ENCODE results near the gene PPP2R3B.

DNA sequence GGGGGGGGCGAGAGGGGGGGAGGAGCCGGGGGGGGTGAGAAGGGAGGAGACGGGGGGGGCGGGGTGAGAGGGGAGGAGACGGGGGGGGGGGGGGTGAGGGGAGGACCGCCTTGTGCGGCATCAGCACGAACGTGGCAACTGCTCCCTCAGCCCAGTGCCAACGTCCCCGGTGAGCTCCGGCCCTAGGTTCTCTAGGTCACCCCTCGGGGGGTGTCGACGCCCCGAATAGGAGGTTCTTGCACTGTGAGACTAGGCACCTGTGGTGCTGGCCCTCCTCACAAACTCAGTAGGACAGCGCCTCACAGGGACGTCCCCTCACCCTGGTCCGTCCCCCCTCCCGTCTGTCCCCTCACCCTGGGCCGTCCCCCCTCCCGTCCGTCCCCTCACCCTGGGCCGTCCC lies 46.6 kb downstream of the PPP2R3B start:
- TF ChIP-seq, protein P1, sequence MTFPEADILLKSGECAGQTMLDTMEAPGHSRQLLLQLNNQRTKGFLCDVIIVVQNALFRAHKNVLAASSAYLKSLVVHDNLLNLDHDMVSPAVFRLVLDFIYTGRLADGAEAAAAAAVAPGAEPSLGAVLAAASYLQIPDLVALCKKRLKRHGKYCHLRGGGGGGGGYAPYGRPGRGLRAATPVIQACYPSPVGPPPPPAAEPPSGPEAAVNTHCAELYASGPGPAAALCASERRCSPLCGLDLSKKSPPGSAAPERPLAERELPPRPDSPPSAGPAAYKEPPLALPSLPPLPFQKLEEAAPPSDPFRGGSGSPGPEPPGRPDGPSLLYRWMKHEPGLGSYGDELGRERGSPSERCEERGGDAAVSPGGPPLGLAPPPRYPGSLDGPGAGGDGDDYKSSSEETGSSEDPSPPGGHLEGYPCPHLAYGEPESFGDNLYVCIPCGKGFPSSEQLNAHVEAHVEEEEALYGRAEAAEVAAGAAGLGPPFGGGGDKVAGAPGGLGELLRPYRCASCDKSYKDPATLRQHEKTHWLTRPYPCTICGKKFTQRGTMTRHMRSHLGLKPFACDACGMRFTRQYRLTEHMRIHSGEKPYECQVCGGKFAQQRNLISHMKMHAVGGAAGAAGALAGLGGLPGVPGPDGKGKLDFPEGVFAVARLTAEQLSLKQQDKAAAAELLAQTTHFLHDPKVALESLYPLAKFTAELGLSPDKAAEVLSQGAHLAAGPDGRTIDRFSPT (tag by site-specific recombination; IDR thresholded peaks at IDR 0.05) = no peak
- TF ChIP-seq, protein P2, sequence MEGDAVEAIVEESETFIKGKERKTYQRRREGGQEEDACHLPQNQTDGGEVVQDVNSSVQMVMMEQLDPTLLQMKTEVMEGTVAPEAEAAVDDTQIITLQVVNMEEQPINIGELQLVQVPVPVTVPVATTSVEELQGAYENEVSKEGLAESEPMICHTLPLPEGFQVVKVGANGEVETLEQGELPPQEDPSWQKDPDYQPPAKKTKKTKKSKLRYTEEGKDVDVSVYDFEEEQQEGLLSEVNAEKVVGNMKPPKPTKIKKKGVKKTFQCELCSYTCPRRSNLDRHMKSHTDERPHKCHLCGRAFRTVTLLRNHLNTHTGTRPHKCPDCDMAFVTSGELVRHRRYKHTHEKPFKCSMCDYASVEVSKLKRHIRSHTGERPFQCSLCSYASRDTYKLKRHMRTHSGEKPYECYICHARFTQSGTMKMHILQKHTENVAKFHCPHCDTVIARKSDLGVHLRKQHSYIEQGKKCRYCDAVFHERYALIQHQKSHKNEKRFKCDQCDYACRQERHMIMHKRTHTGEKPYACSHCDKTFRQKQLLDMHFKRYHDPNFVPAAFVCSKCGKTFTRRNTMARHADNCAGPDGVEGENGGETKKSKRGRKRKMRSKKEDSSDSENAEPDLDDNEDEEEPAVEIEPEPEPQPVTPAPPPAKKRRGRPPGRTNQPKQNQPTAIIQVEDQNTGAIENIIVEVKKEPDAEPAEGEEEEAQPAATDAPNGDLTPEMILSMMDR (tag by site-specific recombination; IDR thresholded peaks at IDR 0.05) = no peak
- TF ChIP-seq ZNF133 (tag by site-specific recombination; IDR thresholded peaks at IDR 0.05) (no peak), YY1 (tag by site-specific recombination; IDR thresholded peaks at IDR 0.05) (no peak), KLF16 (tag by site-specific recombination; IDR thresholded peaks at IDR 0.05) (no peak), ZNF610 (tag by site-specific recombination; IDR thresholded peaks at IDR 0.05; ENCODE audit: borderline replicate concordance) (no peak), ZNF138 (tag by site-specific recombination; IDR thresholded peaks at IDR 0.05; ENCODE audit: borderline replicate concordance) (no peak)
- TF ChIP-seq, protein P3, sequence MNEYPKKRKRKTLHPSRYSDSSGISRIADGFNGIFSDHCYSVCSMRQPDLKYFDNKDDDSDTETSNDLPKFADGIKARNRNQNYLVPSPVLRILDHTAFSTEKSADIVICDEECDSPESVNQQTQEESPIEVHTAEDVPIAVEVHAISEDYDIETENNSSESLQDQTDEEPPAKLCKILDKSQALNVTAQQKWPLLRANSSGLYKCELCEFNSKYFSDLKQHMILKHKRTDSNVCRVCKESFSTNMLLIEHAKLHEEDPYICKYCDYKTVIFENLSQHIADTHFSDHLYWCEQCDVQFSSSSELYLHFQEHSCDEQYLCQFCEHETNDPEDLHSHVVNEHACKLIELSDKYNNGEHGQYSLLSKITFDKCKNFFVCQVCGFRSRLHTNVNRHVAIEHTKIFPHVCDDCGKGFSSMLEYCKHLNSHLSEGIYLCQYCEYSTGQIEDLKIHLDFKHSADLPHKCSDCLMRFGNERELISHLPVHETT (tag by site-specific recombination; IDR thresholded peaks at IDR 0.05) = no peak
- TF ChIP-seq, protein P4, sequence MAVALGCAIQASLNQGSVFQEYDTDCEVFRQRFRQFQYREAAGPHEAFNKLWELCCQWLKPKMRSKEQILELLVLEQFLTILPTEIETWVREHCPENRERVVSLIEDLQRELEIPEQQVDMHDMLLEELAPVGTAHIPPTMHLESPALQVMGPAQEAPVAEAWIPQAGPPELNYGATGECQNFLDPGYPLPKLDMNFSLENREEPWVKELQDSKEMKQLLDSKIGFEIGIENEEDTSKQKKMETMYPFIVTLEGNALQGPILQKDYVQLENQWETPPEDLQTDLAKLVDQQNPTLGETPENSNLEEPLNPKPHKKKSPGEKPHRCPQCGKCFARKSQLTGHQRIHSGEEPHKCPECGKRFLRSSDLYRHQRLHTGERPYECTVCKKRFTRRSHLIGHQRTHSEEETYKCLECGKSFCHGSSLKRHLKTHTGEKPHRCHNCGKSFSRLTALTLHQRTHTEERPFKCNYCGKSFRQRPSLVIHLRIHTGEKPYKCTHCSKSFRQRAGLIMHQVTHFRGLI (tag by site-specific recombination; IDR thresholded peaks at IDR 0.05) = no peak
- TF ChIP-seq, protein P5, sequence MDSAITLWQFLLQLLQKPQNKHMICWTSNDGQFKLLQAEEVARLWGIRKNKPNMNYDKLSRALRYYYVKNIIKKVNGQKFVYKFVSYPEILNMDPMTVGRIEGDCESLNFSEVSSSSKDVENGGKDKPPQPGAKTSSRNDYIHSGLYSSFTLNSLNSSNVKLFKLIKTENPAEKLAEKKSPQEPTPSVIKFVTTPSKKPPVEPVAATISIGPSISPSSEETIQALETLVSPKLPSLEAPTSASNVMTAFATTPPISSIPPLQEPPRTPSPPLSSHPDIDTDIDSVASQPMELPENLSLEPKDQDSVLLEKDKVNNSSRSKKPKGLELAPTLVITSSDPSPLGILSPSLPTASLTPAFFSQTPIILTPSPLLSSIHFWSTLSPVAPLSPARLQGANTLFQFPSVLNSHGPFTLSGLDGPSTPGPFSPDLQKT (IDR thresholded peaks at IDR 0.05; ENCODE audit: borderline replicate concordance, low read depth, low read length) = no peak
- TF ChIP-seq, protein P6, sequence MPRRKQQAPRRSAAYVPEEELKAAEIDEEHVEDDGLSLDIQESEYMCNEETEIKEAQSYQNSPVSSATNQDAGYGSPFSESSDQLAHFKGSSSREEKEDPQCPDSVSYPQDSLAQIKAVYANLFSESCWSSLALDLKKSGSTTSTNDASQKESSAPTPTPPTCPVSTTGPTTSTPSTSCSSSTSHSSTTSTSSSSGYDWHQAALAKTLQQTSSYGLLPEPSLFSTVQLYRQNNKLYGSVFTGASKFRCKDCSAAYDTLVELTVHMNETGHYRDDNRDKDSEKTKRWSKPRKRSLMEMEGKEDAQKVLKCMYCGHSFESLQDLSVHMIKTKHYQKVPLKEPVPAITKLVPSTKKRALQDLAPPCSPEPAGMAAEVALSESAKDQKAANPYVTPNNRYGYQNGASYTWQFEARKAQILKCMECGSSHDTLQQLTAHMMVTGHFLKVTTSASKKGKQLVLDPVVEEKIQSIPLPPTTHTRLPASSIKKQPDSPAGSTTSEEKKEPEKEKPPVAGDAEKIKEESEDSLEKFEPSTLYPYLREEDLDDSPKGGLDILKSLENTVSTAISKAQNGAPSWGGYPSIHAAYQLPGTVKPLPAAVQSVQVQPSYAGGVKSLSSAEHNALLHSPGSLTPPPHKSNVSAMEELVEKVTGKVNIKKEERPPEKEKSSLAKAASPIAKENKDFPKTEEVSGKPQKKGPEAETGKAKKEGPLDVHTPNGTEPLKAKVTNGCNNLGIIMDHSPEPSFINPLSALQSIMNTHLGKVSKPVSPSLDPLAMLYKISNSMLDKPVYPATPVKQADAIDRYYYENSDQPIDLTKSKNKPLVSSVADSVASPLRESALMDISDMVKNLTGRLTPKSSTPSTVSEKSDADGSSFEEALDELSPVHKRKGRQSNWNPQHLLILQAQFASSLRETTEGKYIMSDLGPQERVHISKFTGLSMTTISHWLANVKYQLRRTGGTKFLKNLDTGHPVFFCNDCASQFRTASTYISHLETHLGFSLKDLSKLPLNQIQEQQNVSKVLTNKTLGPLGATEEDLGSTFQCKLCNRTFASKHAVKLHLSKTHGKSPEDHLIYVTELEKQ (tag by site-specific recombination; IDR thresholded peaks at IDR 0.05; ENCODE audit: borderline replicate concordance) = no peak
- TF ChIP-seq, protein P7, sequence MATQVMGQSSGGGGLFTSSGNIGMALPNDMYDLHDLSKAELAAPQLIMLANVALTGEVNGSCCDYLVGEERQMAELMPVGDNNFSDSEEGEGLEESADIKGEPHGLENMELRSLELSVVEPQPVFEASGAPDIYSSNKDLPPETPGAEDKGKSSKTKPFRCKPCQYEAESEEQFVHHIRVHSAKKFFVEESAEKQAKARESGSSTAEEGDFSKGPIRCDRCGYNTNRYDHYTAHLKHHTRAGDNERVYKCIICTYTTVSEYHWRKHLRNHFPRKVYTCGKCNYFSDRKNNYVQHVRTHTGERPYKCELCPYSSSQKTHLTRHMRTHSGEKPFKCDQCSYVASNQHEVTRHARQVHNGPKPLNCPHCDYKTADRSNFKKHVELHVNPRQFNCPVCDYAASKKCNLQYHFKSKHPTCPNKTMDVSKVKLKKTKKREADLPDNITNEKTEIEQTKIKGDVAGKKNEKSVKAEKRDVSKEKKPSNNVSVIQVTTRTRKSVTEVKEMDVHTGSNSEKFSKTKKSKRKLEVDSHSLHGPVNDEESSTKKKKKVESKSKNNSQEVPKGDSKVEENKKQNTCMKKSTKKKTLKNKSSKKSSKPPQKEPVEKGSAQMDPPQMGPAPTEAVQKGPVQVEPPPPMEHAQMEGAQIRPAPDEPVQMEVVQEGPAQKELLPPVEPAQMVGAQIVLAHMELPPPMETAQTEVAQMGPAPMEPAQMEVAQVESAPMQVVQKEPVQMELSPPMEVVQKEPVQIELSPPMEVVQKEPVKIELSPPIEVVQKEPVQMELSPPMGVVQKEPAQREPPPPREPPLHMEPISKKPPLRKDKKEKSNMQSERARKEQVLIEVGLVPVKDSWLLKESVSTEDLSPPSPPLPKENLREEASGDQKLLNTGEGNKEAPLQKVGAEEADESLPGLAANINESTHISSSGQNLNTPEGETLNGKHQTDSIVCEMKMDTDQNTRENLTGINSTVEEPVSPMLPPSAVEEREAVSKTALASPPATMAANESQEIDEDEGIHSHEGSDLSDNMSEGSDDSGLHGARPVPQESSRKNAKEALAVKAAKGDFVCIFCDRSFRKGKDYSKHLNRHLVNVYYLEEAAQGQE (tag by site-specific recombination; IDR thresholded peaks at IDR 0.05) = no peak
